IMR-90 (cell line): ENCODE measurements around the gene MICU1. TPM values are rescaled to one million over a fixed set of nuclear protein-coding genes. Genes with fewer than 3 reads are reported as not detected.

ENCODE experiments used
- ATAC-seq: fragments of 200-7000 bp; cut with Tn5 transposase; 2 replicates; pipeline ENCODE4 v1.9.1; 2020; ENCODE audit warnings: low read depth, mild to moderate bottlenecking, moderate library complexity
- BruUV-seq: library from RNA; stranded (reverse); fragments of 400-500 nt; replicated peaks from 2 replicates; lab custom pipeline; 2021; lab: Mats Ljungman, UMichigan
- CTCF ChIA-PET: fragments of 300-600 bp; formaldehyde crosslinking; extraction: SDS; loops from one replicate; lab custom pipeline; 2021; ENCODE audit warnings: antibody characterized with exemption; lab: Yijun Ruan, JAX
- POLR2A ChIA-PET: fragments of 300-600 bp; sonication (Branson Sonifier 250); formaldehyde crosslinking; loops from one replicate; lab custom pipeline; 2022; ENCODE audit warnings: antibody characterized with exemption; ENCODE audit not compliant: unreplicated experiment; lab: Charles Lee
- DNase-seq: peaks from one replicate; pipeline ENCODE4 v3.0.0; 2013
- H2AFZ ChIP-seq: replicated peaks from 2 replicates; pipeline ENCODE3; 2013; ENCODE audit warnings: low read length, mild to moderate bottlenecking; ENCODE audit not compliant: poor library complexity
- H2AK5ac ChIP-seq: 2 replicates; pipeline ENCODE4 v1.6.1; 2013; ENCODE audit warnings: low read depth, low read length, inconsistent platforms
- H2AK9ac ChIP-seq: replicated peaks from 2 replicates; pipeline ENCODE3; 2013; ENCODE audit warnings: mild to moderate bottlenecking, low read depth, low read length, moderate library complexity; ENCODE audit not compliant: poor library complexity
- H2BK120ac ChIP-seq: 2 replicates; pipeline ENCODE4 v1.6.1; 2013; ENCODE audit warnings: low read depth, low read length, inconsistent platforms
- H2BK15ac ChIP-seq: 3 replicates; pipeline ENCODE4 v1.6.1; 2013; ENCODE audit warnings: low read depth, low read length, inconsistent platforms
- H2BK20ac ChIP-seq: 2 replicates; pipeline ENCODE4 v1.6.1; 2013; ENCODE audit warnings: low read depth, mild to moderate bottlenecking, inconsistent platforms, low read length, moderate library complexity
- H2BK5ac ChIP-seq: 2 replicates; pipeline ENCODE4 v1.6.1; 2013; ENCODE audit warnings: mild to moderate bottlenecking, low read depth, low read length, inconsistent platforms; ENCODE audit not compliant: poor library complexity, severe bottlenecking
- H3K14ac ChIP-seq: replicated peaks from 2 replicates; pipeline ENCODE4 v1.6.1; 2013; ENCODE audit warnings: low read depth, low read length, inconsistent platforms
- H3K18ac ChIP-seq: 2 replicates; pipeline ENCODE4 v1.6.1; 2013; ENCODE audit warnings: low read depth, low read length, control low read depth
- H3K23ac ChIP-seq: 2 replicates; pipeline ENCODE4 v1.6.1; 2013; ENCODE audit warnings: low read depth, low read length, inconsistent platforms
- H3K27ac ChIP-seq: 2 replicates; pipeline ENCODE4 v1.5.1; 2013; ENCODE audit warnings: mild to moderate bottlenecking, control low read depth, low read length; ENCODE audit not compliant: insufficient read depth
- H3K27me3 ChIP-seq: 2 replicates; pipeline ENCODE4 v1.6.1; 2013; ENCODE audit warnings: low read length; ENCODE audit not compliant: control insufficient read depth, insufficient read depth
- H3K36me3 ChIP-seq: 2 replicates; pipeline ENCODE4 v1.6.1; 2013; ENCODE audit warnings: low read length, mixed read lengths; ENCODE audit not compliant: control insufficient read depth, insufficient read depth
- H3K4ac ChIP-seq: 2 replicates; pipeline ENCODE4 v1.6.1; 2013; ENCODE audit warnings: low read depth, low read length, inconsistent platforms
- H3K4me1 ChIP-seq: 2 replicates; pipeline ENCODE4 v1.6.1; 2013; ENCODE audit warnings: low read length, mixed read lengths; ENCODE audit not compliant: control insufficient read depth, insufficient read depth
- H3K4me2 ChIP-seq: 2 replicates; pipeline ENCODE4 v1.6.1; 2013; ENCODE audit warnings: low read depth, mild to moderate bottlenecking, control low read depth, low read length, moderate library complexity
- H3K4me3 ChIP-seq: 2 replicates; pipeline ENCODE4 v1.5.1; 2013; ENCODE audit warnings: low read depth, mild to moderate bottlenecking, control low read depth, low read length, moderate library complexity; ENCODE audit not compliant: insufficient read depth
- H3K56ac ChIP-seq: 2 replicates; pipeline ENCODE4 v1.6.1; 2013; ENCODE audit warnings: low read length, inconsistent platforms; ENCODE audit not compliant: insufficient read depth; ENCODE audit errors: extremely low read depth
- H3K79me1 ChIP-seq, 2 experiments: 2 replicates each; pipeline ENCODE4 v1.6.1; 2013; ENCODE audit warnings: low read length in 2 of 2, inconsistent platforms in 1 of 2, low read depth in 1 of 2
- H3K9ac ChIP-seq: 2 replicates; pipeline ENCODE4 v1.6.1; 2013; ENCODE audit warnings: low read depth, low read length, control low read depth
- H3K9me1 ChIP-seq: 2 replicates; pipeline ENCODE4 v1.6.1; 2013; ENCODE audit warnings: low read length, inconsistent platforms; ENCODE audit not compliant: insufficient read depth
- H3K9me3 ChIP-seq: 2 replicates; pipeline ENCODE4 v1.6.1; 2013; ENCODE audit warnings: low read length; ENCODE audit not compliant: control insufficient read depth, insufficient read depth
- H4K20me1 ChIP-seq: 2 replicates; pipeline ENCODE4 v1.6.1; 2013; ENCODE audit warnings: low read length, inconsistent platforms; ENCODE audit not compliant: insufficient read depth
- H4K5ac ChIP-seq: 2 replicates; pipeline ENCODE4 v1.6.1; 2013; ENCODE audit warnings: mild to moderate bottlenecking, low read depth, low read length, control low read depth
- H4K8ac ChIP-seq, 2 experiments: 2 replicates each; pipeline ENCODE4 v1.6.1; 2013; ENCODE audit warnings: low read depth in 2 of 2, low read length in 2 of 2, control low read depth in 1 of 2, inconsistent platforms in 1 of 2
- H4K91ac ChIP-seq: 2 replicates; pipeline ENCODE4 v1.6.1; 2013; ENCODE audit warnings: low read depth, low read length, inconsistent platforms; ENCODE audit not compliant: insufficient read depth
- BHLHE40 ChIP-seq: fragments of 150-350 bp; IDR thresholded peaks from 2 replicates; pipeline ENCODE4 v1.6.1; 2016; ENCODE audit warnings: mild to moderate bottlenecking, low read depth, low read length
- CEBPB ChIP-seq: IDR thresholded peaks from 2 replicates; pipeline ENCODE4 v1.6.1; 2012; ENCODE audit warnings: low read depth, low read length, improper control_type of control experiment
- CHD1 ChIP-seq: IDR thresholded peaks from 2 replicates; pipeline ENCODE4 v1.6.1; 2012; ENCODE audit warnings: low read depth, low read length, improper control_type of control experiment
- CTCF ChIP-seq: conservative IDR thresholded peaks from 2 replicates; pipeline ENCODE4 v1.5.1; 2012; ENCODE audit warnings: mild to moderate bottlenecking, low read depth, low read length, improper control_type of control experiment
- ELK1 ChIP-seq: fragments of 150-350 bp; IDR thresholded peaks from 2 replicates; pipeline ENCODE4 v1.6.1; 2016; ENCODE audit warnings: low read depth, mild to moderate bottlenecking, low read length, moderate library complexity, borderline replicate concordance
- FOS ChIP-seq: fragments of 150-350 bp; IDR thresholded peaks from 2 replicates; pipeline ENCODE4 v1.6.1; 2016; ENCODE audit warnings: low read depth, low read length
- MAFK ChIP-seq: IDR thresholded peaks from 2 replicates; pipeline ENCODE4 v1.6.1; 2012; ENCODE audit warnings: low read depth, low read length, improper control_type of control experiment
- MAZ ChIP-seq: IDR thresholded peaks from 2 replicates; pipeline ENCODE4 v1.6.1; 2012; ENCODE audit warnings: low read depth, mild to moderate bottlenecking, low read length, improper control_type of control experiment, moderate library complexity, borderline replicate concordance
- MXI1 ChIP-seq: IDR thresholded peaks from 2 replicates; pipeline ENCODE4 v1.6.1; 2012; ENCODE audit warnings: low read depth, mild to moderate bottlenecking, low read length, moderate library complexity, borderline replicate concordance
- NFE2L2 ChIP-seq: fragments of 150-350 bp; IDR thresholded peaks from 2 replicates; pipeline ENCODE4 v1.6.1; 2016; ENCODE audit warnings: low read depth, mild to moderate bottlenecking, low read length
- POLR2A ChIP-seq: IDR thresholded peaks from 2 replicates; pipeline ENCODE4 v1.6.1; 2012; ENCODE audit warnings: mild to moderate bottlenecking, low read depth, low read length
- RAD21 ChIP-seq: IDR thresholded peaks from 2 replicates; pipeline ENCODE4 v1.6.1; 2012; ENCODE audit warnings: low read length, improper control_type of control experiment
- RCOR1 ChIP-seq: IDR thresholded peaks from 2 replicates; pipeline ENCODE4 v1.6.1; 2012; ENCODE audit warnings: mild to moderate bottlenecking, low read length, improper control_type of control experiment; ENCODE audit not compliant: insufficient replicate concordance
- RFX5 ChIP-seq: IDR thresholded peaks from 2 replicates; pipeline ENCODE4 v1.8.0; 2012; ENCODE audit warnings: low read depth, mild to moderate bottlenecking, low read length, moderate library complexity
- SMC3 ChIP-seq: fragments of 150-350 bp; IDR thresholded peaks from 2 replicates; pipeline ENCODE4 v1.6.1; 2016; ENCODE audit warnings: low read depth, mild to moderate bottlenecking, antibody characterized with exemption, low read length, moderate library complexity
- USF2 ChIP-seq: fragments of 150-350 bp; IDR thresholded peaks from 2 replicates; pipeline ENCODE4 v1.6.1; 2017; ENCODE audit warnings: mild to moderate bottlenecking, antibody characterized with exemption, low read length, low read depth
- WGBS, 2 experiments: methylation state at CpG; one replicate each; pipeline versions ENCODE4 v1.1.5 to v1.1.7; 2013; ENCODE audit warnings: missing lambda C conversion rate in 2 of 2; ENCODE audit not compliant: insufficient read length in 1 of 2; ENCODE audit errors: extremely low coverage in 2 of 2; 5-methylcytosine and 5-hydroxymethylcytosine counted together
- dilution Hi-C: fragments of 300-500 bp; cut with HindIII; formaldehyde crosslinking; loops from one replicate; pipeline ENCODE4 v1.14.3; 2018; ENCODE audit warnings: low sequenced_read_pairs; ENCODE audit not compliant: unreplicated experiment
- in situ Hi-C: fragments of 300-500 bp; cut with MboI; formaldehyde crosslinking; loops from 3 replicates; pipeline ENCODE4 v1.14.3; 2019; ENCODE audit warnings: low sequenced_read_pairs, inconsistent platforms, mixed read lengths
- intact Hi-C: fragments of 100-400 bp; cut with micrococcal nuclease; formaldehyde crosslinking; loops from 2 replicates; pipeline ENCODE4 v1.10.0; 2022
- polyA plus RNA-seq, 3 experiments: library from polyadenylated mRNA; depleted of rRNA; stranded (reverse); fragments of >200 nt; gene quantifications; 2 replicates each; pipeline ENCODE4 v1.2.3, GENCODE V29; 2012; ENCODE audit warnings: low replicate concordance in 1 of 3
- total RNA-seq: library from RNA; depleted of rRNA; stranded (reverse); fragments of >200 nt; gene quantifications from 2 replicates; pipeline ENCODE4 v1.2.3, GENCODE V29; 2012

MICU1 gene
- total and polyA plus RNA-seq, 2 of the 4 experiments (the other 2 are of a cell fraction): 43.6 to 44.7 TPM

GRCh38 chr10:72525277-72525676 lies 100.6 kb downstream of the MICU1 start:
- no peak overlapping the region for H3K4me2 ChIP-seq
- H4K91ac ChIP-seq: no peak overlapping the region
- H2BK15ac ChIP-seq: no peak overlapping the region
- H4K8ac ChIP-seq: no peak overlapping the region
- no peak overlapping the region for H2BK5ac ChIP-seq
- no peak overlapping the region for H2BK120ac ChIP-seq
- no peak overlapping the region for H2AFZ ChIP-seq
- no peak overlapping the region for H3K4me3 ChIP-seq
- dilution Hi-C loops (no loop called here), in situ Hi-C loops (no loop called here), intact Hi-C loops (no loop called here)
- ChIA-PET POLR2A (interaction anchor here (0.6 kb wide), 1 partner anchor 317 kb away, joined by 3 read pairs; no protein-coding TSS in a partner anchor), CTCF (interaction anchor here (0.5 to 0.8 kb wide), 3 partner anchors 9 to 106 kb away, joined by 3 to 5 read pairs (median 4); no protein-coding TSS in a partner anchor)
- no peak overlapping the region for H3K4ac ChIP-seq
- H3K56ac ChIP-seq: no peak overlapping the region
- H2AK9ac ChIP-seq: no peak overlapping the region
- no peak overlapping the region for H3K23ac ChIP-seq
- 0 out of 2 replicates have a peak, but pooled peaks cover 3% of the 10 kb centered on the region for H3K4me1 ChIP-seq
- no peak overlapping the region for H2BK20ac ChIP-seq
- no TSS peak for BruUV-seq
- no peak for TF ChIP-seq CTCF
- TF ChIP-seq RFX5: no peak
- no peak for TF ChIP-seq USF2
- TF ChIP-seq FOS: no peak
- TF ChIP-seq BHLHE40: no peak
- no peak for TF ChIP-seq CHD1
- no peak for TF ChIP-seq MXI1
- TF ChIP-seq MAFK: no peak
- TF ChIP-seq MAZ: no peak
- TF ChIP-seq ELK1: no peak
- TF ChIP-seq CEBPB: no peak
- no peak for TF ChIP-seq POLR2A
- no peak for TF ChIP-seq NFE2L2
- no peak for TF ChIP-seq SMC3
- TF ChIP-seq RCOR1: no peak
- TF ChIP-seq RAD21: no peak
- no peak overlapping the region for H3K14ac ChIP-seq
- H3K9me3 ChIP-seq: no peaks in the 10 kb centered on the region
- H3K9me1 ChIP-seq: no peaks in the 10 kb centered on the region
- H4K20me1 ChIP-seq: no peaks in the 10 kb centered on the region
- no peak overlapping the region for H3K9ac ChIP-seq
- no peaks in the 10 kb centered on the region for H3K27me3 ChIP-seq
- no peak overlapping the region for H2AK5ac ChIP-seq
- H3K36me3 ChIP-seq: no peaks in the 10 kb centered on the region
- peak; percentile 60 for ATAC-seq
- no peak overlapping the region for H3K27ac ChIP-seq
- H4K5ac ChIP-seq: no peak overlapping the region
- H3K18ac ChIP-seq: no peak overlapping the region
- DNase-seq: peak; percentile 44
- WGBS, 2 experiments: no CpG with 5 or more reads among the region's 5 CpGs
- no peaks in the 10 kb centered on the region for H3K79me1 ChIP-seq
